Jurkat, Clone E6-1 (cell line): ENCODE results near the gene AKAP6.
"Not testable (repeated sequence)": the region's sequence is repeated elsewhere in the genome, so short reads cannot be mapped to it uniquely, and the experiment has no call there.

Experiments used
- DNase-seq: peaks from one replicate; pipeline ENCODE4 v3.0.0-alpha.2; 2011; ENCODE audit warnings: low read depth, low spot score
- H3K4me3 ChIP-seq: 2 replicates; pipeline ENCODE4 v1.5.1; 2011; ENCODE audit warnings: mild to moderate bottlenecking, low read length, control low read depth, moderate library complexity

The AKAP6 gene

GRCh38 chr14:32731249-32731648 lies 402.2 kb downstream of the AKAP6 start:
- H3K4me3 ChIP-seq: no peak overlapping the region
- DNase-seq: no peak

GRCh38 chr14:32733015-32733414 lies 403.9 kb downstream of the AKAP6 start:
- no peak overlapping the region for H3K4me3 ChIP-seq
- DNase-seq: no peak

DNA sequence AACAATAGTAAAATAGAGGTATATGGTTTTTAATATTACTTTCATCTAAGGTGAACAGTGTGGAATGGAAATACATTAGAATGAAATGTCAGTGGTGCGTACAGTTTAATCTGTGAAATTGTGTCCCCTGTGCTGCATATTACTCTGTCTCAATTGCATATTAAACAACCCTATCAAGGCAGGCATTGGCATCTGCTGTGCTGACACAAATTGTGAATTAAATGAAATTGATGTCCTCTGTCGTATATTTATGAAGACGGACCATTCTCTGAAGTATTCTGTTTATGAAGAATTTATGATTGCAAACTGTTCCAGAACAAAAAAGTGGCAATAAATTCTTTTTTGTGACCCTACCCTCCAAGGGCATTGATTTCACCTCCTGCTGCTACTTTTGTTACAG lies 405.2 kb downstream of the AKAP6 start:
- DNase-seq: no peak

DNA sequence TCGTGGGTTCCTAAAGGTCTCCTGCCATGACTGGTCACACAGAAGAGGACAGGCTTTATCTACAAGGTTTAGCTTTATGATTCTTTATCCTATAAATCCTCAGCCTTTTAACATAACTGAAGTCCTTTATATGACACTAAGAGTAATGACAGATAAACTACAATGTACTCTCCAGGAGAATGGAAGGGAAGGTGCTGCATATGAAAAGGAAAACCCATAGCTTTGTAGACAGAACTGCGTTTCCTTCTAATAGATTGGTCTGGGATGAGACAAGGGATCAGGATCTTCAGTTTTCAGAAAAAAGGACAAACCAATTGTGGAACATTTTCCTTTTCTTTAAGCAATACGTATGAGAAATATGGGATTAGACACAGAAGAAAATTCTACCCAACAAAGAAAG lies 408.5 kb downstream of the AKAP6 start:
- DNase-seq: no peak

More for the DNA sequence above, 405.2 kb downstream of the AKAP6 start:
- H3K4me3 ChIP-seq: no peak overlapping the region

GRCh38 chr14:32738206-32738871 lies 409.2 kb downstream of the AKAP6 start:
- no peak overlapping the region for H3K4me3 ChIP-seq
- DNase-seq: no peak

More for the DNA sequence above, 408.5 kb downstream of the AKAP6 start:
- no peak overlapping the region for H3K4me3 ChIP-seq

GRCh38 chr14:32744811-32745445 lies 415.8 kb downstream of the AKAP6 start:
- no peak for DNase-seq
- H3K4me3 ChIP-seq: no peak overlapping the region

DNA sequence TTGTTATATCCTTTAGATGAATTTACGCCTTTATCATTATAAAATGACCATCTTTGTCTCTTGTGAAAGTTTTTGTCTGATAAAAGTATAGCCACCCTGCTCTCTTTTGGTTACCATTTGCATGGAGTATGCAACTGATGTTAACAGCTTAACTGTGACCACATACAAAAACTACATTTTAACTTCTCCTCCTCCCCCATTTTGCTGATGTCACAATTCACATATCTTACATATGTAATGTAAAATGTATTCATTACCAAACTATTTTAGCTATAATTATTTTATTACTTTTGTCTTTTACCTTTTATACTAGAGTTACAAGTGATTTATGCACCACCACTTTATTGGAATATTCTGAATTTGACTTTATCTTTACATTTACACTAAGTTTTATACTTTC lies 425.1 kb downstream of the AKAP6 start:
- DNase-seq: no peak
- no peak overlapping the region for H3K4me3 ChIP-seq

GRCh38 chr14:32756173-32756572 lies 427.1 kb downstream of the AKAP6 start:
- H3K4me3 ChIP-seq: no peak overlapping the region
- no peak for DNase-seq

GRCh38 chr14:32756775-32757174 lies 427.7 kb downstream of the AKAP6 start:
- DNase-seq: no peak
- no peak overlapping the region for H3K4me3 ChIP-seq

DNA sequence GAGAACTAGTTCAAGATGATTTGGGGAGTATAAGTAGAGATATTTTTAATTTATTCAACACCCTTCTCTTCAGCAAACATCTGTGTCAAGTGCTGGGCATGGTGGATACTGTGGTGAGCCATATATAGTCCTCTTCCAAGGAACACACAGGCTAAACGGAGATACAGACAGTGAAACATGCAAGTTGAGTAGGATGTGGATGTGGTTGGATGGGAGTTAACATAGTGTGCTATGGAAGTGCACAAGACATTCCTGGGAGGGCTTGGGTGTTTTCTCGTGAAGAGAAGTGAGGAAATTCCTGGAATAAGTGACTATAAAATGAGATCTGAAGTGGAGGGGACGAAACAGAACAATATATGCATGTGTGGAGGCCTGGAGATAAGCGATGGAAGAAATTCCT lies 428.5 kb downstream of the AKAP6 start:
- no peak overlapping the region for H3K4me3 ChIP-seq
- DNase-seq: no peak

- no peak overlapping the region for H3K4me3 ChIP-seq
- DNase-seq: no peak
Observed at GRCh38 chr14:32761381-32761968, 432.4 kb downstream of the AKAP6 start.

DNA sequence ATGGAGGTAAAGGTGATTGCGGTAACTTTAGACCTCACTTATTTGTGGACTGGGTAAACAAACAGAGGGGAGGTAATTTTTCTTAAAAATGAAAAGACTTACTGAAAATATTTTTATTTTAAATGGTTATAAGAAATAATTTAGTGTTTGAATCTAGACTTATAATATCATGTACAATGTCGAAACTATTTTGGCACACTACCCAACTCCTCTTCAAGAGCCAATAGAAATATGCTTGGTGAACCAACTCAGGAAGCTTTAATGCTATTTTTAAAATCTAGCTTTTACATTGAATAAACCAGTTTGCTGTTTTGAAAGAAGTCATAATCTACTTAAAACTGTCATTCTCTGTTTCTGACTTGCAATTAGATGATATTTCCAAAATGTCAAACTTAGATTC lies 433.8 kb downstream of the AKAP6 start:
- no peak overlapping the region for H3K4me3 ChIP-seq
- no peak for DNase-seq

GRCh38 chr14:32763673-32764072 lies 434.6 kb downstream of the AKAP6 start:
- H3K4me3 ChIP-seq: no peak overlapping the region
- no peak for DNase-seq

DNA sequence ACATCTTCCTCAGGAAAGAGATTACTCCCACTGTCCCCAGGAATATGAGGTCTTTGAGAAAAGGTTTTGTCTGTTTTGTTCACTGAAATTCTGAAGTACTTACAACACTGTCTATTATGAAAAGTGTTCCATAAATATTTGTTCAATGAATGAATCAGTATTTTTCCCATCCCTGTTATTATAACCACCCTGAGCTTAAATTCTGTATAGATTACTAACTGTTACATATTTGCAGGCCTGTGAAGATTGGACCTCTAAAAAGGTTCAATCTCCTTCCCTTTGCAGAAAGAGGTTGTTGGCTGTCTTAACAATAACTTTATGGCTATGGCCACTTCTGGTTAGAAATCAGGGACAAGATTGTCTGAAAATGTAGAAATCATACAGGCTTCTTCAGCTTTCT lies 435.0 kb downstream of the AKAP6 start:
- H3K4me3 ChIP-seq: no peak overlapping the region
- no peak for DNase-seq

- DNase-seq: no peak
- no peak overlapping the region for H3K4me3 ChIP-seq
Observed at GRCh38 chr14:32770422-32770821, 441.3 kb downstream of the AKAP6 start.

DNA sequence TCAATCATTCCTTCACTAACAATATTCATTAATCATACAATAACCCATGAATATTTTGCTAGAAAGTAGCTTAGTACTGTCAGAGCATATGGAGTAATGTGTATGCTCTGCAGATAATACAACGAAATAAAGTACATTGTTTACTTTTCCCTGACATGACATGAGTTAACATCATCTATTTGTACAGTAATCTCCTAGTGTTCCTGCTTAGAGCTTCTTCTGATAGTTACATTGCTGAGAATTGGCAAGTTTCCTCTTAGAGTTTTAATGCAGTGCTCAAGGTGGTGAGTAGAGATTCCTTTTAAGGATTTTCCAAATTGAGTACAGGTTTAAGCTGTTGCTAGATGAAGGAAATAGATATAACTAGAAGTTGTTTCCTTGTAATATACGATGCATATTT lies 445.1 kb downstream of the AKAP6 start:
- no peak overlapping the region for H3K4me3 ChIP-seq
- DNase-seq: no peak

- DNase-seq: no peak
- H3K4me3 ChIP-seq: no peak overlapping the region
Observed at GRCh38 chr14:32779840-32780239, 450.7 kb downstream of the AKAP6 start.

DNA sequence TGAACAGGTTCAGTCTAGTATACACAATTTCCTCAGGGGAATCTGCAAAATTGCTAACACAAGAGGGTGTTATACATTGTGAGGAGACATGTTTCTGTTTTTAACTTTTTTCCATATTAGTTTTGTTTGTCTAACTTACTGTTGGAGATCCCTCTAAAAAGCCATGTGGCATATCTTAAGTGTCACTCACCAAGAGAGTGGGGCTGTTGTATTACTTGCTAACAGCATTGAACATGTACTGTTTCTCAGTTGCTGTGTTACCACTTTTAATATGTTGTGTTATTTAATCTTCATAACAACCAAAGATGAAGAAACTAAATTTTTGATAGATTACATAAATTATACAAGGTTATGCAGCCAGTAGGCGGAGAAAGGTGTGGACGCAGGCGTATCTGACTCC lies 455.3 kb downstream of the AKAP6 start:
- no peak for DNase-seq
- H3K4me3 ChIP-seq: no peak overlapping the region

- no peak for DNase-seq
- no peak overlapping the region for H3K4me3 ChIP-seq
Observed at GRCh38 chr14:32785585-32785984, 456.5 kb downstream of the AKAP6 start.

GRCh38 chr14:32786886-32787285 lies 457.8 kb downstream of the AKAP6 start:
- H3K4me3 ChIP-seq: no peak overlapping the region
- no peak for DNase-seq

- DNase-seq, H3K4me3 ChIP-seq: not testable (repeated sequence)
Observed at GRCh38 chr14:32793033-32793432, 463.9 kb downstream of the AKAP6 start.
